HepG2 (cell line): ENCODE measurements around the gene MARCHF9.
"Not testable (repeated sequence)": the region's sequence is repeated elsewhere in the genome, so short reads cannot be mapped to it uniquely, and the experiment has no call there.

ENCODE experiments used
- GABPB1 ChIP-seq: IDR thresholded peaks from 2 replicates; pipeline ENCODE4 v1.6.1; 2016; ENCODE audit warnings: mild to moderate bottlenecking, missing genetic modification reagents, moderate library complexity, missing compliant biosample characterization
- HNF4A ChIP-seq: sonication (generic); formaldehyde crosslinking; IDR thresholded peaks from 2 replicates; pipeline ENCODE4 v1.4.0; 2020; ENCODE audit warnings: missing genetic modification reagents
- PCBP1 ChIP-seq: fragments of 200-400 bp; formaldehyde crosslinking; IDR thresholded peaks from 2 replicates; pipeline ENCODE4 v1.6.1; 2017; ENCODE audit warnings: mild to moderate bottlenecking, low read depth, low read length, borderline replicate concordance
- ZBTB7A ChIP-seq: sonication (generic); formaldehyde crosslinking; IDR thresholded peaks from 2 replicates; pipeline ENCODE4 v1.8.0; 2022; ENCODE audit warnings: mild to moderate bottlenecking, missing genetic modification reagents
- TF ChIP-seq, protein P1 (sequence below): sonication (generic); formaldehyde crosslinking; IDR thresholded peaks from 2 replicates; pipeline ENCODE4 v1.4.0; 2020; ENCODE audit warnings: mild to moderate bottlenecking, missing genetic modification reagents
- TF ChIP-seq, protein P2 (sequence below): fragments of 450-650 bp; IDR thresholded peaks from 2 replicates; pipeline ENCODE4 v1.6.1; 2017; ENCODE audit warnings: mild to moderate bottlenecking
- TF ChIP-seq, protein P3 (sequence below): sonication (generic); formaldehyde crosslinking; conservative IDR thresholded peaks from 2 replicates; pipeline ENCODE4 v1.4.0; 2020; ENCODE audit warnings: missing genetic modification reagents
- TF ChIP-seq, protein P4 (sequence below): sonication (generic); formaldehyde crosslinking; IDR thresholded peaks from 2 replicates; pipeline ENCODE4 v1.5.0; 2020; ENCODE audit warnings: missing genetic modification reagents
- TF ChIP-seq, protein P5 (sequence below): sonication (generic); formaldehyde crosslinking; IDR thresholded peaks from 2 replicates; pipeline ENCODE4 v1.8.0; 2022; ENCODE audit warnings: mild to moderate bottlenecking, missing genetic modification reagents; ENCODE audit not compliant: insufficient replicate concordance
- TF ChIP-seq, protein P6 (sequence below): sonication (generic); formaldehyde crosslinking; IDR thresholded peaks from 2 replicates; pipeline ENCODE4 v1.5.0; 2020; ENCODE audit warnings: mild to moderate bottlenecking, missing genetic modification reagents, moderate library complexity

DNA sequence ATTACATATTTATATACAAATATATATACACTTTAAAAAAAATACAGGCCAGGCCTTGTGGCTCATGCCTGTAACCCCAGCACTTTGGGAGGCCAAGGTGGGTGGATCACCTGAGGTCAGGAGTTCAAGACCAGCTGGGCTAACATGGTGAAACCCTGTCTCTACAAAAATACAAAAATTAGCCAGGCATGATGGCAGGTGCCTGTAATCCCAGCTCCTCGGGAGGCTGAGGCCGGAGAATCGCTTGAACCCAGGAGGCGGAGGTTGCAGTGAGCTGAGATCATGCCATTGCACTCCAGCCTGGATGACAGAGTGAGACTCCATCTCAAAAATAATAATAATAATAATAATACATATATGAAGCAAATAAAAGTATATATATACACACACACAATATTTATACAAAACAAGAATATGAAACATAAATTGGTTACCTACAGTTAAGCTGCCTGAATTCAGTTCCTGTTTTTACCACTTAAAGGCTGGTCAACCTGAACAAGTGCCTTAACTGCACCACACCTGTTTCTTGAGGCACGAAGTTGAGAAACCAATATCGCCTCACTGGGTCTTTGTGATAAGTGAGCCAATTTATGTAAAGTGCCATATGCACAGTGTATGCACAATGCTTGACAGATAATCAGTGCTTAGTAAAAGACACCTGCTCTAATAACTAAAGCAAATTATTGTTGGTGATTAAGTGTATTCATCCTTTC lies 39.7 kb upstream of the MARCHF9 start:
- TF ChIP-seq, protein P1, sequence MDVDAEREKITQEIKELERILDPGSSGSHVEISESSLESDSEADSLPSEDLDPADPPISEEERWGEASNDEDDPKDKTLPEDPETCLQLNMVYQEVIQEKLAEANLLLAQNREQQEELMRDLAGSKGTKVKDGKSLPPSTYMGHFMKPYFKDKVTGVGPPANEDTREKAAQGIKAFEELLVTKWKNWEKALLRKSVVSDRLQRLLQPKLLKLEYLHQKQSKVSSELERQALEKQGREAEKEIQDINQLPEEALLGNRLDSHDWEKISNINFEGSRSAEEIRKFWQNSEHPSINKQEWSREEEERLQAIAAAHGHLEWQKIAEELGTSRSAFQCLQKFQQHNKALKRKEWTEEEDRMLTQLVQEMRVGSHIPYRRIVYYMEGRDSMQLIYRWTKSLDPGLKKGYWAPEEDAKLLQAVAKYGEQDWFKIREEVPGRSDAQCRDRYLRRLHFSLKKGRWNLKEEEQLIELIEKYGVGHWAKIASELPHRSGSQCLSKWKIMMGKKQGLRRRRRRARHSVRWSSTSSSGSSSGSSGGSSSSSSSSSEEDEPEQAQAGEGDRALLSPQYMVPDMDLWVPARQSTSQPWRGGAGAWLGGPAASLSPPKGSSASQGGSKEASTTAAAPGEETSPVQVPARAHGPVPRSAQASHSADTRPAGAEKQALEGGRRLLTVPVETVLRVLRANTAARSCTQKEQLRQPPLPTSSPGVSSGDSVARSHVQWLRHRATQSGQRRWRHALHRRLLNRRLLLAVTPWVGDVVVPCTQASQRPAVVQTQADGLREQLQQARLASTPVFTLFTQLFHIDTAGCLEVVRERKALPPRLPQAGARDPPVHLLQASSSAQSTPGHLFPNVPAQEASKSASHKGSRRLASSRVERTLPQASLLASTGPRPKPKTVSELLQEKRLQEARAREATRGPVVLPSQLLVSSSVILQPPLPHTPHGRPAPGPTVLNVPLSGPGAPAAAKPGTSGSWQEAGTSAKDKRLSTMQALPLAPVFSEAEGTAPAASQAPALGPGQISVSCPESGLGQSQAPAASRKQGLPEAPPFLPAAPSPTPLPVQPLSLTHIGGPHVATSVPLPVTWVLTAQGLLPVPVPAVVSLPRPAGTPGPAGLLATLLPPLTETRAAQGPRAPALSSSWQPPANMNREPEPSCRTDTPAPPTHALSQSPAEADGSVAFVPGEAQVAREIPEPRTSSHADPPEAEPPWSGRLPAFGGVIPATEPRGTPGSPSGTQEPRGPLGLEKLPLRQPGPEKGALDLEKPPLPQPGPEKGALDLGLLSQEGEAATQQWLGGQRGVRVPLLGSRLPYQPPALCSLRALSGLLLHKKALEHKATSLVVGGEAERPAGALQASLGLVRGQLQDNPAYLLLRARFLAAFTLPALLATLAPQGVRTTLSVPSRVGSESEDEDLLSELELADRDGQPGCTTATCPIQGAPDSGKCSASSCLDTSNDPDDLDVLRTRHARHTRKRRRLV (CRISPR knock-in tag): not testable (repeated sequence)
- TF ChIP-seq GABPB1; PCBP1; ZBTB7A (CRISPR knock-in tag); HNF4A (CRISPR knock-in tag): not testable (repeated sequence)
- TF ChIP-seq, protein P2, sequence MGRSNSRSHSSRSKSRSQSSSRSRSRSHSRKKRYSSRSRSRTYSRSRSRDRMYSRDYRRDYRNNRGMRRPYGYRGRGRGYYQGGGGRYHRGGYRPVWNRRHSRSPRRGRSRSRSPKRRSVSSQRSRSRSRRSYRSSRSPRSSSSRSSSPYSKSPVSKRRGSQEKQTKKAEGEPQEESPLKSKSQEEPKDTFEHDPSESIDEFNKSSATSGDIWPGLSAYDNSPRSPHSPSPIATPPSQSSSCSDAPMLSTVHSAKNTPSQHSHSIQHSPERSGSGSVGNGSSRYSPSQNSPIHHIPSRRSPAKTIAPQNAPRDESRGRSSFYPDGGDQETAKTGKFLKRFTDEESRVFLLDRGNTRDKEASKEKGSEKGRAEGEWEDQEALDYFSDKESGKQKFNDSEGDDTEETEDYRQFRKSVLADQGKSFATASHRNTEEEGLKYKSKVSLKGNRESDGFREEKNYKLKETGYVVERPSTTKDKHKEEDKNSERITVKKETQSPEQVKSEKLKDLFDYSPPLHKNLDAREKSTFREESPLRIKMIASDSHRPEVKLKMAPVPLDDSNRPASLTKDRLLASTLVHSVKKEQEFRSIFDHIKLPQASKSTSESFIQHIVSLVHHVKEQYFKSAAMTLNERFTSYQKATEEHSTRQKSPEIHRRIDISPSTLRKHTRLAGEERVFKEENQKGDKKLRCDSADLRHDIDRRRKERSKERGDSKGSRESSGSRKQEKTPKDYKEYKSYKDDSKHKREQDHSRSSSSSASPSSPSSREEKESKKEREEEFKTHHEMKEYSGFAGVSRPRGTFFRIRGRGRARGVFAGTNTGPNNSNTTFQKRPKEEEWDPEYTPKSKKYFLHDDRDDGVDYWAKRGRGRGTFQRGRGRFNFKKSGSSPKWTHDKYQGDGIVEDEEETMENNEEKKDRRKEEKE: not testable (repeated sequence)
- TF ChIP-seq, protein P3, sequence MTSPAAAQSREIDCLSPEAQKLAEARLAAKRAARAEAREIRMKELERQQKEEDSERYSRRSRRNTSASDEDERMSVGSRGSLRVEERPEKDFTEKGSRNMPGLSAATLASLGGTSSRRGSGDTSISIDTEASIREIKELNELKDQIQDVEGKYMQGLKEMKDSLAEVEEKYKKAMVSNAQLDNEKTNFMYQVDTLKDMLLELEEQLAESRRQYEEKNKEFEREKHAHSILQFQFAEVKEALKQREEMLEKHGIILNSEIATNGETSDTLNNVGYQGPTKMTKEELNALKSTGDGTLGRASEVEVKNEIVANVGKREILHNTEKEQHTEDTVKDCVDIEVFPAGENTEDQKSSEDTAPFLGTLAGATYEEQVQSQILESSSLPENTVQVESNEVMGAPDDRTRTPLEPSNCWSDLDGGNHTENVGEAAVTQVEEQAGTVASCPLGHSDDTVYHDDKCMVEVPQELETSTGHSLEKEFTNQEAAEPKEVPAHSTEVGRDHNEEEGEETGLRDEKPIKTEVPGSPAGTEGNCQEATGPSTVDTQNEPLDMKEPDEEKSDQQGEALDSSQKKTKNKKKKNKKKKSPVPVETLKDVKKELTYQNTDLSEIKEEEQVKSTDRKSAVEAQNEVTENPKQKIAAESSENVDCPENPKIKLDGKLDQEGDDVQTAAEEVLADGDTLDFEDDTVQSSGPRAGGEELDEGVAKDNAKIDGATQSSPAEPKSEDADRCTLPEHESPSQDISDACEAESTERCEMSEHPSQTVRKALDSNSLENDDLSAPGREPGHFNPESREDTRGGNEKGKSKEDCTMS (CRISPR knock-in tag): not testable (repeated sequence)
- TF ChIP-seq, protein P4, sequence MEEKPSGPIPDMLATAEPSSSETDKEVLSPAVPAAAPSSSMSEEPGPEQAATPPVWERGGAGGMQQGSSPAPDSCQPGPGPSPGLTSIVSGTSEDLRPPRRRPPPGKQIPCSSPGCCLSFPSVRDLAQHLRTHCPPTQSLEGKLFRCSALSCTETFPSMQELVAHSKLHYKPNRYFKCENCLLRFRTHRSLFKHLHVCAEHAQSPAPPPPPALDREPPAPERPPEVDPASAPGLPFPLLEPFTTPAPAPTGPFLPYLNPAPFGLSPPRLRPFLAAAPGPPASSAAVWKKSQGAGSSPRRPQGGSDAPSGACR (CRISPR knock-in tag): not testable (repeated sequence)
- TF ChIP-seq, protein P5, sequence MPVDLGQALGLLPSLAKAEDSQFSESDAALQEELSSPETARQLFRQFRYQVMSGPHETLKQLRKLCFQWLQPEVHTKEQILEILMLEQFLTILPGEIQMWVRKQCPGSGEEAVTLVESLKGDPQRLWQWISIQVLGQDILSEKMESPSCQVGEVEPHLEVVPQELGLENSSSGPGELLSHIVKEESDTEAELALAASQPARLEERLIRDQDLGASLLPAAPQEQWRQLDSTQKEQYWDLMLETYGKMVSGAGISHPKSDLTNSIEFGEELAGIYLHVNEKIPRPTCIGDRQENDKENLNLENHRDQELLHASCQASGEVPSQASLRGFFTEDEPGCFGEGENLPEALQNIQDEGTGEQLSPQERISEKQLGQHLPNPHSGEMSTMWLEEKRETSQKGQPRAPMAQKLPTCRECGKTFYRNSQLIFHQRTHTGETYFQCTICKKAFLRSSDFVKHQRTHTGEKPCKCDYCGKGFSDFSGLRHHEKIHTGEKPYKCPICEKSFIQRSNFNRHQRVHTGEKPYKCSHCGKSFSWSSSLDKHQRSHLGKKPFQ (CRISPR knock-in tag): not testable (repeated sequence)
- TF ChIP-seq, protein P6, sequence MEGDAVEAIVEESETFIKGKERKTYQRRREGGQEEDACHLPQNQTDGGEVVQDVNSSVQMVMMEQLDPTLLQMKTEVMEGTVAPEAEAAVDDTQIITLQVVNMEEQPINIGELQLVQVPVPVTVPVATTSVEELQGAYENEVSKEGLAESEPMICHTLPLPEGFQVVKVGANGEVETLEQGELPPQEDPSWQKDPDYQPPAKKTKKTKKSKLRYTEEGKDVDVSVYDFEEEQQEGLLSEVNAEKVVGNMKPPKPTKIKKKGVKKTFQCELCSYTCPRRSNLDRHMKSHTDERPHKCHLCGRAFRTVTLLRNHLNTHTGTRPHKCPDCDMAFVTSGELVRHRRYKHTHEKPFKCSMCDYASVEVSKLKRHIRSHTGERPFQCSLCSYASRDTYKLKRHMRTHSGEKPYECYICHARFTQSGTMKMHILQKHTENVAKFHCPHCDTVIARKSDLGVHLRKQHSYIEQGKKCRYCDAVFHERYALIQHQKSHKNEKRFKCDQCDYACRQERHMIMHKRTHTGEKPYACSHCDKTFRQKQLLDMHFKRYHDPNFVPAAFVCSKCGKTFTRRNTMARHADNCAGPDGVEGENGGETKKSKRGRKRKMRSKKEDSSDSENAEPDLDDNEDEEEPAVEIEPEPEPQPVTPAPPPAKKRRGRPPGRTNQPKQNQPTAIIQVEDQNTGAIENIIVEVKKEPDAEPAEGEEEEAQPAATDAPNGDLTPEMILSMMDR (CRISPR knock-in tag): not testable (repeated sequence)
